NCI-H1930 (cell line): ENCODE results near the gene SERPINC1.
"Not testable (repeated sequence)": the region's sequence is repeated elsewhere in the genome, so short reads cannot be mapped to it uniquely, and the experiment has no call there.

Experiments used
- DNase-seq, 2 experiments: peaks; one replicate each; lab custom pipeline; 2025; lab: John Stamatoyannopoulos, UW

SERPINC1 gene

DNA sequence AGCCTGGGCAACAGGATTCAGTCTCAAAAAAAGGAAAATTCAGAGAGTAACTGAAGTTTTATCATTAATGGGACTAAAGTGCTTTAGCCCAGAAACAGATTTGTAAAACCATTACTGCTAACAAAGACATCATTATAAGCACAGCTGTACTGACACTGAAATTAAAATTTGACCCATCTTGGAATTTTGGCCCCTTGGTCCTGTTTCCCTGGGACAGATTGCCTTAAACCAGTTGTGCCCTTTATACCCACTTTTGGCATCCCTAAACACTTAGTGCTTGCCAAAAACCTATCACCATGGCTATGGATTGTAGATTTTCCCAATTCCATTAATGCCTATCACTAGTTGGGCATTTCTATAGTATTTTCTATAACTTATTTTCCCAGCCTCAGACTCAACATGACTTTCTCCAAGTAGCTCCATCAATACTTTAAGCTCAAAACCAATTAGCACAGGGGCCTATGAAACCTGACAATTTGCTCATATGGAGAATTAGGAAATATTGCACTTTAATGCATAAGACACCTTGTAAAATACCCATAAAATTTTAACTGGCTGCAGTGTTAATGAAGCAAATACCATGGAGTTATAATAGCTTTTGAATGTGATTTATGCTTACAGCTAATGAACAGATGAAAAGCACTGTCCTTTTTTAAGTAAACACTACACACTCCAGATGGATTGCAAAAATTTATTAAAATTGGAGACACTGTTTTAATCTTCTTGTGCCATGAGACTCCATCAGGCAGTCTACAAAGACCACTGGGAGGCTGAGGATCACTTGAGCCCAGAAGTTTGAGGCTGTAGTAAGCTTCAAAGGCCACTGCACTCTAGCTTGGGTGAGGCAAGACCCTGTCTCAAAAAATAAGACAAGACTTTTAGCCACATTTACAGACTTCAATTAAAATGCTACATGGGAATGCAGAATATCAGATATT, 53.6 kb downstream of the SERPINC1 start:
- DNase-seq: no peak

- DNase-seq: no peak
Measured at GRCh38 chr1:173862769-173863223, 54.3 kb downstream of the SERPINC1 start.

GRCh38 chr1:173862146-173862768, 54.9 kb downstream of the SERPINC1 start:
- not testable (repeated sequence) for DNase-seq

GRCh38 chr1:173861731-173862145, 55.4 kb downstream of the SERPINC1 start:
- DNase-seq: no peak

DNA sequence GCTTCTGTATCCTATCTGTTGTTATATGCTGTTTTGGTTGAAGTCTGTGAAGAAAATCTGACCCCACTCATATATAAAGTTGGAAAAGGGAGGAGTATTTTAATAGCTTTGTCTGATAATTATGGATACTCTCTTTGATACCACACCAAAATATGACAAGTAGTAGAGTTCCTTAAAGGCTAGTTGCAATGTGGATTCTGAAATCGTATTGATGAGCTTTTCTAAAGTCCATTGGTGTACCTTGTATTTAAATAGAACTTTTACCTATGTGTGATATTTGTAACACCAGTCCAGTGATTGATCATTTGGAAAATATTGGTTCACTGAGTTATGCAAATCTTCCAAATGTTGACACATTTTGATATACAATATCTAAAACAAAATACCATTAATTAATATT, 57.1 kb downstream of the SERPINC1 start:
- no peak for DNase-seq

DNA sequence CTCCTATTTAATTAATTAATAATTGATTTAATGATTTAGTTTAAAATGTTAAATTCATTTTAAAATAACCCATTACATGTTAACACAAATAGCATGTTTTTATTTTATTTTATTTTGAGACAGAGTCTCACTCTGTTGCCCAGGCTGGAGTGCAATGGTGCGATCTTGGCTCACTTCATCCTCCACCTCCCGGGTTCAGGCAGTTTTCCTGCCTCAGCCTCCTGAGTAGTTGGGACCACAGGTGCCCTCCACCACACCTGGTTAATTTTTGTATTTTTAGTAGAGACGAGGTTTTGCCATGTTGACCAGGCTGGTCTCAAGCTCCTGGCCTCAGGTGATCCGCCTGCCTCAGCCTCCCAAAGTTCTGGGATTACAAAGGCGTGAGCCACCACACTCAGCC, 57.6 kb downstream of the SERPINC1 start:
- DNase-seq: not testable (repeated sequence)

DNA sequence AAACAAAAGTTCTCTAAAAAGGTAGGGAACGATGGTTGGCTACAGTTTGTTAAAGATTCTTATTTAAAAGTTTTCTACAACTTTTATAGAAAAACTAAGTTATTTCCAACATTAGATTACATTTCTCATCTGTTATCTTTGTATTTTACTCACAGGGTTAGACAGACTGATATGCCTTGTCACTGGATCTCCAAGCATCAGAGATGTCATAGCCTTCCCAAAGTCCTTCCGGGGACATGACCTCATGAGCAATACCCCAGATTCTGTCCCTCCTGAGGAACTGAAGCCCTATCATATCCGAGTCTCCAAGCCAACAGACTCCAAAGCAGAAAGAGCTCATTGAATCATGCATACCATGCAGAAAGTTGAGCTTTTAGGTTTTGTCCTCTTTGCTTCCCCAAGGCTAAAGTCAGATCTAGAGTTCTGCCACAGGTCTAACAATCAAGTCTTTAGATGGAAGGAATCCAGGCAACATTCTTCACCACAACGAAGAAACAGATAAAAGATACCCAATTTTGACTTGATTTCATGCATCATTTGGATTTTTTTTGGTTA, 59.7 kb downstream of the SERPINC1 start:
- DNase-seq: no peak

DNA sequence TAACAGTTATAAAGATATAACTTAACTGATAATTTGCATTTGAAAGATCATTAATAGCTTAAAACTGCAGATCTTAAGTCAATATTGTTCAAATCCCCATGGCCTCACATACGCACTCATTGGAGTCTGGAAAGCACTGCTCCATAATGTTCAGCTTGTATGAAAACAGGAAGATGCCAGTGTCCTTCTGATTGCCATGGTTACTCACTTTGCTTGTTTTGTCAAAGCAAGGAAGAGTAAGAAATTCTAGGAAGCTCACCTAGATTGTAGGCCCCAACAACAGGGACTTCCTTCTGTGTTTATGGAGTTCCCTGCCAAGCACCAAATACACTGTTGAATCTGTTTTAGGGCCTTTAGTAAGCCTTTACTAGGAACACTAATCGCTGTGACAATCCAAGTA, 60.2 kb downstream of the SERPINC1 start:
- no peak for DNase-seq

DNA sequence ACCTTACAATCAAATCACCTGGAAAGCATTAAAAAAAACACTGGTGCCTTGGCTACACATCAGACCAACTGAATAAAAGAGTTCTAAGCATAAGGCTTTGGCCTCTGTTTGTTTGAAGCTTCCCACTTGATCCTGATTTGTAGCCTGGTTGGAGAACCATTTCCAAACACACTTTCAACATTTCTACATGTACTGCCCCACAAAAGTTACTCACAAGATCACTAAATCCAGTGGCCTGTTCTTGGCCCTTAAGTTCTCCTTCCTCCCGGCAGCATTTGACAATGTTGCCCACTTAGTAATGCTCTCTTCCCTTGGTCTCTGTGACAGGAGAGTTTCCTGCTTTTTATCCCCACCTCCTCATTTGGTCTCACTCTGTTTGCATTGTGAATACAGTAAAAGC, 61.1 kb downstream of the SERPINC1 start:
- DNase-seq: no peak
